NOMO-1 (cell line): ENCODE measurements around the gene FAM111B.
"Not testable (repeated sequence)": the region's sequence is repeated elsewhere in the genome, so short reads cannot be mapped to it uniquely, and the experiment has no call there.

Experiments
- DNase-seq, 2 experiments: peaks; one replicate each; lab custom pipeline; 2025; ENCODE audit not compliant: unreplicated experiment in 2 of 2; lab: John Stamatoyannopoulos, UW

Gene FAM111B

GRCh38 chr11:59097113-59097708 lies 9.8 kb upstream of the FAM111B start:
- peak in 1 of 2 experiments; percentile 39 for DNase-seq

- DNase-seq = not testable (repeated sequence)
These were observed 9.1 kb upstream of the FAM111B start for GRCh38 chr11:59097938-59098337.

DNA sequence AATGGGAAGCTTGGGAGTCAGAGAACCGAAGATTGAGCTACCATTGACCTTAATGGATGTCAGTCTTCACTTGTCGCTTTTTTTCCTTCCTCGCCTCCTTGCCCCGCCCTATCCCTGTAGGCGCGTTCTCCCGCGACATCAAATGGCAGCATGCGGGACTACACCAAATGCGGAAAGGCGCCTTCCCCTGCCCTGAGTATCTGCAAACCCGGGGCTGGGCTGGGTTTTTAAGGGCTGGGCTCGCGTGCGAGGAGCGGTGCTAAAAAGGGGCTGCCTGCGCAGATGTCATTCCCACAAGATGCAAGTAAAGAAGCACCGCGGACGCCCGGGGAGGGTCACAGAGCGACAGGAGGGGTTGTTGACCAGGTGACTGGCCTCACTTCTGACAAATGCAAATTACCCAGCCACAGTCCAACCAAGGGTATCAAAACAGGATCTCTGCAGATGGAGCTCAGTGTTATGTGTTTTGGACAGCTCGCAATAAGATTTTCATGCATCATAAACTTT lies 4.7 kb upstream of the FAM111B start:
- peak; percentile 72 to 76 for DNase-seq

- peak in 1 of 2 experiments; percentile 23 for DNase-seq
These were observed 684 bp downstream of the FAM111B start for GRCh38 chr11:59107721-59108120.

DNA sequence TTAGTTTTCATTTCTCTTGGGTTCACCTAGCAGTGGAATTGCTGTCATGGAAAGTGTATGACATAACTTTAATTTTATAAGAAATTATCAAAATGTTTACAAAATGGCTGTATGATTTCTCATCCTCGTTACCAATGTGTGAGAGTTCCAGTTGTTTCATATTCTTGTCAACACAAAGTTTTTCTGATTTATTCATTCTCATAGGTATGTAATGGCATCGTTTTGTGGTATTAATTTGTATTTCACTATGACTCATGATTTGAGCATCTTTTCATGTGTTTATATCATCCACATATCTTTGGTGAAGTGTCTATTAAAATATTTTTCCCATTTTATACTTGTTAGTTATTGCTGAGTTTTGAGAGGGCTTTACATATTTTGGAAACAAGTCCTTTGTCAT lies 5.5 kb downstream of the FAM111B start:
- DNase-seq = no peak

- DNase-seq = no peak
These were observed 7.3 kb downstream of the FAM111B start for GRCh38 chr11:59114344-59114743.

- DNase-seq = no peak
These were observed 8.5 kb downstream of the FAM111B start for GRCh38 chr11:59115553-59115952.

DNA sequence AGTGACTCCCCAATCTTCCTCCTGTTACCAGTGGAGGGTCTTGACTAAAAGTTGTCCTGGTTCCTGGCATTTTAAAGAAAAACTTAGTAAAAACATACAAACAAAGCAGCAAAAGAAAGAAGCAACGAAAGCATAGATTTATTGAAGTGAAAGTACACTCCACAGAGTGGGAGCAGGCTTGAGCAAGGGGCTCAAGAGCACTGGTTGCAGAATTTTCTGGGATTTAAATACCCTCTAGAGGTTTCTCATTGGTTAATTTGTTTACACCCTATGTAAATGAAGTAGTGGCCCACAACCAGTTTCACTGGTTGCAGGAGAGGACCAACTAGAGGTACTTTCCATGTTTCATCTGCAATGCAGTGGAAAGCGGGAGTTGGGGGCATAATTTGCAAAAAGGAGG lies 10.7 kb downstream of the FAM111B start:
- no peak for DNase-seq

DNA sequence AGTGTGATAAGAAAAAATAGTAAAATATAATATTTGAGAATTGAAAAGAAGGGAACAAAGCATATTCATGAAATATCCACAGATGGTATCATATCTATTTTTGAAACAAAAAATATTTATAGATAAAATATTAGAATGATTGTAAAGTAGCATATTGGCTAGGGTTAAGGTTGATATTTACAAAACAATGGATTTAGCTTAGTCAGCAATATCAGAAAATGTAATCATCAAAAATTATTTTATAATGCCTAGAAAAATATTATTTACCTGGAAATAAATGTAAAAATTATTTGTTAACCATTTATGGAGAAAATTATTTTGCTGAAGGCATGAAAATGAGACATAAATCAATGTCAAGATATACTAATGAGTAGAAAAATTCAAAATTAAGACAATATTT lies 12.8 kb downstream of the FAM111B start:
- DNase-seq = no peak

DNA sequence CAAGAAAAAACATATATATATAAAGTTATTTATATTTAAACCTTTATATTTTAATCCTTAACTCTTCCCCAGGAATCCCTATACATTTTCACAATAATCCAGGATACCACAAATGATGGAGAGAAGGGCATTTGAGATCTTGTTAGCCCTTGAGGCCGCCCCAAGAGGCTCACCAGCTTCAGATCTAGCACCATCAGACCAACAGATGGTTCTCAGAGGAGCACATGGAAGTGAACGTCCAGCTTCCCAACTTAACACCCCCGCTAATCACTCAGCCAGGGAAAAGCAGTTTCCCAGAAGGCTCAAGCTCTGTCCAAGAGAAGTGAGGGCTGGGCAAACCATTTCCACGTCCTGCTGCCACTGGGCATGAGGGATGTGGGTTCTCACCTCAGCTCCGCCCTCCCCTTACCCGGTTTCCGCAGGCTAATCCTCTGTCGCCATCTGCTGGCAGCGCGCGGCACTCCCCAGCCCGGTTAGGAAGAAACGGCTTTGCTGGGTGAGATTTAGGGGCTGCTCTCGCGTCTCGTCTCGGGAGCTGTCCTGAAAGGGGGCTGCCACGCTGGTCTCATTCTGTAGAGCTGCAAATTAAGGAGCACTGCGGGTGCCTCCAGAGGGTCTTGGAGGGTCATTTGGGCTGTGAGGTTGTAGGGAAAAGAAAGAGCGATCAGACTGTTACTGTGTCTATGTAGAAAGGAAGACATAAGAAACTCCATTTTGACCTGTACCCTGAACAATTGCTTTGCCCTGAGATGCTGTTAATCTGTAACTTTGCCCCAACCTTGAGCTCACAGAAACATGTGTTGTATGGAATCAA lies 28.8 kb downstream of the FAM111B start:
- DNase-seq = peak; percentile 54

- DNase-seq = not testable (repeated sequence)
These were observed 29.5 kb downstream of the FAM111B start for GRCh38 chr11:59136551-59136950.

DNA sequence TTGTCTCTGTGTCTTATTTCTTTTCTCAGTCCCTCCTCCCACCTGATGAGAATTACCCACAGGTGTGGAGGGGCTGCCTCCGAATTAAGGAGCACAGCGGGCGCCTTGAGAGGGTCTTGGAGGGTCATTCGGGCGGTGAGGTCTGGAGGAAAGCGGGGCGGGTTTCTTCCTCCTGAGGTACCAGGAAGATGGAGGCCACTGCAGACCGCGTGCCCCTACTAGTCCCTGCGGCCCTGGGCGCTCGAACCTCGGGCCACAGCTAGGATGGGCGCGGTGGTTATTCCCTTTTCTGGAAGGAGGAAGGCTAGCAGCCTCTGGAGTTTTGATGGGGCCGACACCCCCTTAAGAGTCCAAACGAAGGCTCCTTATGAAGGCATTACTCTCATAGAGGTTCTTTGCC lies 30.2 kb downstream of the FAM111B start:
- no peak for DNase-seq

DNA sequence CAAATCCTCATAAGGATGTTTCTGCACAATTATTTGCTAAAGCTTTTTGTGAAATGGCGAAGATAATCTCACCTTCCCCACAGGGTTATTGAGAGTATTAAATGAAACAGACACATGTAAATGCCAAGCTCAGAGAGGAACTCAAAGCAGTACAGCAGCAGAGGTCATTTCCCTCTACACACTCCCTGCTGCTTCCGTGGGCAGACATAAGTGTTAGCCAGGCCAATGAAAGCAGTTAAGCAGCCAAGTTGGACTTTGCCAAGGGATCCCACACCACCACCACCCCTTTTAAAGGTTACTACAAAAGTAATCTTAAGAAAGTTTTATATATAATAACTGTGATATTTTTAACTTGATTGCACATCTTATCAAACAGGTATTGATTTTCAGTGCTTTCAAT lies 31.6 kb downstream of the FAM111B start:
- DNase-seq = no peak

- DNase-seq = no peak
These were observed 34.2 kb downstream of the FAM111B start for GRCh38 chr11:59141191-59141590.

GRCh38 chr11:59141673-59142460 lies 34.8 kb downstream of the FAM111B start:
- DNase-seq = peak in 1 of 2 experiments; percentile 40

GRCh38 chr11:59142530-59143507 lies 35.8 kb downstream of the FAM111B start, which contains the start of gene FAM111A:
Gene FAM111A (plus strand): TSS chr11:59142856. CDS start chr11:59148873, 6,017 bp downstream.
- peak; percentile 87 to 93 for DNase-seq

DNA sequence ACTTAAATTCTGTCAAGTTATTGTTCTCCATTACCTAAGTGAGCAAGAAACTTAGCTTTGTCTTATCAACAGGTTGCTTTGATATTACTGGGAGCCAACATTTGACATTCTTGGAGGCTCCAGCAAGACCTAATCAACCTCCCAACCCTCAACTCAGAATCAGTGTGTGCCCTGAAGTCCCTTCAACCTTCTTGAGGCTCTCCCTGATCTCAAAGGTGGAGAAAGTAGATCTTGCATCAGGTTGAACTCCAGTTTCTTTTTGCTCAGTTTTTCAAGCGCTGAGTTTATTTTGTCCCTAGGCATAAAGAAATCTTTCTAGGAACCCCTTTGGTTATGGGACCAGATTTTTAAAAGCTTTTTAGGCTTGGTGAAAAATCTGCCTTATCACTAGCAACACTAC lies 37.1 kb downstream of the FAM111B start:
- DNase-seq = peak in 1 of 2 experiments; percentile 18

- peak; percentile 89 to 92 for DNase-seq
These were observed 37.7 kb downstream of the FAM111B start for GRCh38 chr11:59144579-59145345.

- DNase-seq = peak; percentile 70 to 87
These were observed 38.5 kb downstream of the FAM111B start for GRCh38 chr11:59145534-59145933.
